IMR-90 (cell line): ENCODE data around the gene CORO1C. TPM values are rescaled to one million over a fixed set of nuclear protein-coding genes. Genes with fewer than 3 reads are reported as not detected.
A peak's percentile ranks its signal among the peaks of the same experiment; 100 is the strongest.

Experiments
- ATAC-seq: fragments of 200-7000 bp; cut with Tn5 transposase; 2 replicates; pipeline ENCODE4 v1.9.1; 2020; ENCODE audit warnings: low read depth, mild to moderate bottlenecking, moderate library complexity
- BruUV-seq: library from RNA; stranded (reverse); fragments of 400-500 nt; replicated peaks from 2 replicates; lab custom pipeline; 2021; lab: Mats Ljungman, UMichigan
- CTCF ChIA-PET: fragments of 300-600 bp; formaldehyde crosslinking; extraction: SDS; loops from one replicate; lab custom pipeline; 2021; ENCODE audit warnings: antibody characterized with exemption; lab: Yijun Ruan, JAX
- POLR2A ChIA-PET: fragments of 300-600 bp; sonication (Branson Sonifier 250); formaldehyde crosslinking; loops from one replicate; lab custom pipeline; 2022; ENCODE audit warnings: antibody characterized with exemption; ENCODE audit not compliant: unreplicated experiment; lab: Charles Lee
- DNase-seq: peaks from one replicate; pipeline ENCODE4 v3.0.0; 2013
- H2AFZ ChIP-seq: replicated peaks from 2 replicates; pipeline ENCODE3; 2013; ENCODE audit warnings: low read length, mild to moderate bottlenecking; ENCODE audit not compliant: poor library complexity
- H2AK5ac ChIP-seq: 2 replicates; pipeline ENCODE4 v1.6.1; 2013; ENCODE audit warnings: low read depth, low read length, inconsistent platforms
- H2AK9ac ChIP-seq: replicated peaks from 2 replicates; pipeline ENCODE3; 2013; ENCODE audit warnings: mild to moderate bottlenecking, low read depth, low read length, moderate library complexity; ENCODE audit not compliant: poor library complexity
- H2BK120ac ChIP-seq: 2 replicates; pipeline ENCODE4 v1.6.1; 2013; ENCODE audit warnings: low read depth, low read length, inconsistent platforms
- H2BK15ac ChIP-seq: 3 replicates; pipeline ENCODE4 v1.6.1; 2013; ENCODE audit warnings: low read depth, low read length, inconsistent platforms
- H2BK20ac ChIP-seq: 2 replicates; pipeline ENCODE4 v1.6.1; 2013; ENCODE audit warnings: low read depth, mild to moderate bottlenecking, inconsistent platforms, low read length, moderate library complexity
- H2BK5ac ChIP-seq: 2 replicates; pipeline ENCODE4 v1.6.1; 2013; ENCODE audit warnings: mild to moderate bottlenecking, low read depth, low read length, inconsistent platforms; ENCODE audit not compliant: poor library complexity, severe bottlenecking
- H3K14ac ChIP-seq: replicated peaks from 2 replicates; pipeline ENCODE4 v1.6.1; 2013; ENCODE audit warnings: low read depth, low read length, inconsistent platforms
- H3K18ac ChIP-seq: 2 replicates; pipeline ENCODE4 v1.6.1; 2013; ENCODE audit warnings: low read depth, low read length, control low read depth
- H3K23ac ChIP-seq: 2 replicates; pipeline ENCODE4 v1.6.1; 2013; ENCODE audit warnings: low read depth, low read length, inconsistent platforms
- H3K27ac ChIP-seq: 2 replicates; pipeline ENCODE4 v1.5.1; 2013; ENCODE audit warnings: mild to moderate bottlenecking, control low read depth, low read length; ENCODE audit not compliant: insufficient read depth
- H3K27me3 ChIP-seq: 2 replicates; pipeline ENCODE4 v1.6.1; 2013; ENCODE audit warnings: low read length; ENCODE audit not compliant: control insufficient read depth, insufficient read depth
- H3K36me3 ChIP-seq: 2 replicates; pipeline ENCODE4 v1.6.1; 2013; ENCODE audit warnings: low read length, mixed read lengths; ENCODE audit not compliant: control insufficient read depth, insufficient read depth
- H3K4ac ChIP-seq: 2 replicates; pipeline ENCODE4 v1.6.1; 2013; ENCODE audit warnings: low read depth, low read length, inconsistent platforms
- H3K4me1 ChIP-seq: 2 replicates; pipeline ENCODE4 v1.6.1; 2013; ENCODE audit warnings: low read length, mixed read lengths; ENCODE audit not compliant: control insufficient read depth, insufficient read depth
- H3K4me2 ChIP-seq: 2 replicates; pipeline ENCODE4 v1.6.1; 2013; ENCODE audit warnings: low read depth, mild to moderate bottlenecking, control low read depth, low read length, moderate library complexity
- H3K4me3 ChIP-seq: 2 replicates; pipeline ENCODE4 v1.5.1; 2013; ENCODE audit warnings: low read depth, mild to moderate bottlenecking, control low read depth, low read length, moderate library complexity; ENCODE audit not compliant: insufficient read depth
- H3K56ac ChIP-seq: 2 replicates; pipeline ENCODE4 v1.6.1; 2013; ENCODE audit warnings: low read length, inconsistent platforms; ENCODE audit not compliant: insufficient read depth; ENCODE audit errors: extremely low read depth
- H3K79me1 ChIP-seq, 2 experiments: 2 replicates each; pipeline ENCODE4 v1.6.1; 2013; ENCODE audit warnings: low read length in 2 of 2, inconsistent platforms in 1 of 2, low read depth in 1 of 2
- H3K9ac ChIP-seq: 2 replicates; pipeline ENCODE4 v1.6.1; 2013; ENCODE audit warnings: low read depth, low read length, control low read depth
- H3K9me1 ChIP-seq: 2 replicates; pipeline ENCODE4 v1.6.1; 2013; ENCODE audit warnings: low read length, inconsistent platforms; ENCODE audit not compliant: insufficient read depth
- H3K9me3 ChIP-seq: 2 replicates; pipeline ENCODE4 v1.6.1; 2013; ENCODE audit warnings: low read length; ENCODE audit not compliant: control insufficient read depth, insufficient read depth
- H4K20me1 ChIP-seq: 2 replicates; pipeline ENCODE4 v1.6.1; 2013; ENCODE audit warnings: low read length, inconsistent platforms; ENCODE audit not compliant: insufficient read depth
- H4K5ac ChIP-seq: 2 replicates; pipeline ENCODE4 v1.6.1; 2013; ENCODE audit warnings: mild to moderate bottlenecking, low read depth, low read length, control low read depth
- H4K8ac ChIP-seq, 2 experiments: 2 replicates each; pipeline ENCODE4 v1.6.1; 2013; ENCODE audit warnings: low read depth in 2 of 2, low read length in 2 of 2, control low read depth in 1 of 2, inconsistent platforms in 1 of 2
- H4K91ac ChIP-seq: 2 replicates; pipeline ENCODE4 v1.6.1; 2013; ENCODE audit warnings: low read depth, low read length, inconsistent platforms; ENCODE audit not compliant: insufficient read depth
- BHLHE40 ChIP-seq: fragments of 150-350 bp; IDR thresholded peaks from 2 replicates; pipeline ENCODE4 v1.6.1; 2016; ENCODE audit warnings: mild to moderate bottlenecking, low read depth, low read length
- CEBPB ChIP-seq: IDR thresholded peaks from 2 replicates; pipeline ENCODE4 v1.6.1; 2012; ENCODE audit warnings: low read depth, low read length, improper control_type of control experiment
- CHD1 ChIP-seq: IDR thresholded peaks from 2 replicates; pipeline ENCODE4 v1.6.1; 2012; ENCODE audit warnings: low read depth, low read length, improper control_type of control experiment
- FOS ChIP-seq: fragments of 150-350 bp; IDR thresholded peaks from 2 replicates; pipeline ENCODE4 v1.6.1; 2016; ENCODE audit warnings: low read depth, low read length
- MAFK ChIP-seq: IDR thresholded peaks from 2 replicates; pipeline ENCODE4 v1.6.1; 2012; ENCODE audit warnings: low read depth, low read length, improper control_type of control experiment
- MAZ ChIP-seq: IDR thresholded peaks from 2 replicates; pipeline ENCODE4 v1.6.1; 2012; ENCODE audit warnings: low read depth, mild to moderate bottlenecking, low read length, improper control_type of control experiment, moderate library complexity, borderline replicate concordance
- MXI1 ChIP-seq: IDR thresholded peaks from 2 replicates; pipeline ENCODE4 v1.6.1; 2012; ENCODE audit warnings: low read depth, mild to moderate bottlenecking, low read length, moderate library complexity, borderline replicate concordance
- NFE2L2 ChIP-seq: fragments of 150-350 bp; IDR thresholded peaks from 2 replicates; pipeline ENCODE4 v1.6.1; 2016; ENCODE audit warnings: low read depth, mild to moderate bottlenecking, low read length
- POLR2A ChIP-seq: IDR thresholded peaks from 2 replicates; pipeline ENCODE4 v1.6.1; 2012; ENCODE audit warnings: mild to moderate bottlenecking, low read depth, low read length
- RAD21 ChIP-seq: IDR thresholded peaks from 2 replicates; pipeline ENCODE4 v1.6.1; 2012; ENCODE audit warnings: low read length, improper control_type of control experiment
- RCOR1 ChIP-seq: IDR thresholded peaks from 2 replicates; pipeline ENCODE4 v1.6.1; 2012; ENCODE audit warnings: mild to moderate bottlenecking, low read length, improper control_type of control experiment; ENCODE audit not compliant: insufficient replicate concordance
- SMC3 ChIP-seq: fragments of 150-350 bp; IDR thresholded peaks from 2 replicates; pipeline ENCODE4 v1.6.1; 2016; ENCODE audit warnings: low read depth, mild to moderate bottlenecking, antibody characterized with exemption, low read length, moderate library complexity
- WGBS, 2 experiments: methylation state at CpG; one replicate each; pipeline versions ENCODE4 v1.1.5 to v1.1.7; 2013; ENCODE audit warnings: missing lambda C conversion rate in 2 of 2; ENCODE audit not compliant: insufficient read length in 1 of 2; ENCODE audit errors: extremely low coverage in 2 of 2; 5-methylcytosine and 5-hydroxymethylcytosine counted together
- dilution Hi-C: fragments of 300-500 bp; cut with HindIII; formaldehyde crosslinking; loops from one replicate; pipeline ENCODE4 v1.14.3; 2018; ENCODE audit warnings: low sequenced_read_pairs; ENCODE audit not compliant: unreplicated experiment
- in situ Hi-C: fragments of 300-500 bp; cut with MboI; formaldehyde crosslinking; loops from 3 replicates; pipeline ENCODE4 v1.14.3; 2019; ENCODE audit warnings: low sequenced_read_pairs, inconsistent platforms, mixed read lengths
- intact Hi-C: fragments of 100-400 bp; cut with micrococcal nuclease; formaldehyde crosslinking; loops from 2 replicates; pipeline ENCODE4 v1.10.0; 2022
- polyA plus RNA-seq, 3 experiments: library from polyadenylated mRNA; depleted of rRNA; stranded (reverse); fragments of >200 nt; gene quantifications; 2 replicates each; pipeline ENCODE4 v1.2.3, GENCODE V29; 2012; ENCODE audit warnings: low replicate concordance in 1 of 3
- total RNA-seq: library from RNA; depleted of rRNA; stranded (reverse); fragments of >200 nt; gene quantifications from 2 replicates; pipeline ENCODE4 v1.2.3, GENCODE V29; 2012
- TF ChIP-seq, protein P1 (sequence below): fragments of 150-350 bp; IDR thresholded peaks from 2 replicates; pipeline ENCODE4 v1.6.1; 2016; ENCODE audit warnings: low read depth, mild to moderate bottlenecking, low read length, moderate library complexity, borderline replicate concordance
- TF ChIP-seq, protein P2 (sequence below): fragments of 150-350 bp; IDR thresholded peaks from 2 replicates; pipeline ENCODE4 v1.6.1; 2017; ENCODE audit warnings: mild to moderate bottlenecking, antibody characterized with exemption, low read length, low read depth
- TF ChIP-seq, protein P3 (sequence below): conservative IDR thresholded peaks from 2 replicates; pipeline ENCODE4 v1.5.1; 2012; ENCODE audit warnings: mild to moderate bottlenecking, low read depth, low read length, improper control_type of control experiment

The CORO1C gene
- total and polyA plus RNA-seq, 2 of the 4 experiments (the other 2 are of a cell fraction): 675 to 1,100 TPM

DNA sequence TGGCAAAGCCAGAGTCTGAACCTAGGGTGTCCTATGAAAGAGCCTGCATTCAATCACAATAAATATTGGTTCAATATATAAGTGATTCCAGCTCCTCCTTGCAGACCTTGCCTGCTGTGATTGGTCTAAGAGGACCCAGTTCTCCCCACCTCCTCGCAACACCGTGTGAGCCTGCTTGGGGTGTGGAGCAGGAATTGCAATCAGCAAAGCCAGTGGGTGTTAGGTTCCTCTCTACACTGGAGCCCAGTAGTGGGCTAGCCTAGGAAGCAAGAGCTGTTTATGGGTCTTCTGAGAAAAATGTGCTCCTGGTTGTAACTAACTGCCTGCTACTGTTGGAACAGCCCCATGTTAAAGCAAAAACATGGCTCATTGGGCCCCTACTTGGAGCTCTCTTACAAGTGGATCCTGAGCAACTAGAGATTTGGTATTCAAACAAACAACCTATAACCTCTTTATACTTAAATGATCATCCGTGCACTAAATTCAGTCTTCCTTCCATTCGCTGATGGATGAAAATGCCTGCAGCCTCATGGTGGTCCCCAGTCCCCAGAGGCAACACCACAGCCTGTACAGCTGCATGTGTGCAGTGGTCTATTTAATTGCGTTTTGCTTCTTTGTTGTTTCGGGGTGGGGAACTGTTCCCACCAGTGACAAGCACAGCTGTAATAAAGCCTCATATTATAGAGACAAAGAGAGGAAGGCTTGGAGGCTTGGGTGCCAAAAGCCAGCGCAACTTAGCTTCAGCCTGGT is 93.9 kb downstream of the CORO1C start:
- no peak overlapping the region for H3K9ac ChIP-seq
- H3K14ac ChIP-seq: 0 out of 2 replicates have a peak overlapping the region, but pooled peaks have one; percentile 13
- H2BK5ac ChIP-seq: no peak overlapping the region
- H2AK9ac ChIP-seq: no peak overlapping the region
- dilution Hi-C loops: no loop called here
- H3K18ac ChIP-seq: no peak overlapping the region
- H4K8ac ChIP-seq: no peak overlapping the region
- peak overlapping the region; percentile 32; the same call in 1 of the 2 replicates for H3K23ac ChIP-seq
- peaks cover 15% of the 10 kb centered on the region for H3K9me1 ChIP-seq
- no peak overlapping the region for H4K5ac ChIP-seq
- in situ Hi-C loops: loop anchor here (25.0 kb wide), 1 partner anchor 450 kb away; the partner anchor contains the start of genes ALKBH2 and UNG
- no peak overlapping the region for H2AK5ac ChIP-seq
- no peak overlapping the region for H4K91ac ChIP-seq
- intact Hi-C loops: no loop called here
- WGBS, 2 experiments: no CpG with 5 or more reads among the region's 7 CpGs
- H2AFZ ChIP-seq: no peak overlapping the region
- no peak overlapping the region for H3K4me2 ChIP-seq
- no peaks in the 10 kb centered on the region for H3K9me3 ChIP-seq
- no TSS peak for BruUV-seq
- H2BK120ac ChIP-seq: no peak overlapping the region
- no peak for DNase-seq
- H3K4me1 ChIP-seq: peaks cover 10% of the 10 kb centered on the region
- no peaks in the 10 kb centered on the region for H3K27me3 ChIP-seq
- no peak overlapping the region for H2BK15ac ChIP-seq
- H3K4me3 ChIP-seq: no peak overlapping the region
- peaks cover 8% of the 10 kb centered on the region for H3K36me3 ChIP-seq
- ChIA-PET CTCF (interaction anchor here (0.6 kb wide), 1 partner anchor 244 kb away, joined by 6 read pairs; no protein-coding TSS in a partner anchor), POLR2A (interaction anchor here (0.5 kb wide), 1 partner anchor 532 kb away, joined by 4 read pairs; no protein-coding TSS in a partner anchor)
- peaks cover 2 to 31% of the 10 kb centered on the region in 2 experiments; a peak in 3 of 4 replicates for H3K79me1 ChIP-seq
- no peak overlapping the region for H2BK20ac ChIP-seq
- H3K56ac ChIP-seq: no peak overlapping the region
- ATAC-seq: no peak
- no peak overlapping the region for H3K4ac ChIP-seq
- peaks cover 30% of the 10 kb centered on the region for H4K20me1 ChIP-seq
- H3K27ac ChIP-seq: no peak overlapping the region
- TF ChIP-seq RAD21: no peak
- TF ChIP-seq CEBPB: no peak
- no peak for TF ChIP-seq SMC3
- no peak for TF ChIP-seq MAZ
- TF ChIP-seq NFE2L2: no peak
- TF ChIP-seq, protein P1, sequence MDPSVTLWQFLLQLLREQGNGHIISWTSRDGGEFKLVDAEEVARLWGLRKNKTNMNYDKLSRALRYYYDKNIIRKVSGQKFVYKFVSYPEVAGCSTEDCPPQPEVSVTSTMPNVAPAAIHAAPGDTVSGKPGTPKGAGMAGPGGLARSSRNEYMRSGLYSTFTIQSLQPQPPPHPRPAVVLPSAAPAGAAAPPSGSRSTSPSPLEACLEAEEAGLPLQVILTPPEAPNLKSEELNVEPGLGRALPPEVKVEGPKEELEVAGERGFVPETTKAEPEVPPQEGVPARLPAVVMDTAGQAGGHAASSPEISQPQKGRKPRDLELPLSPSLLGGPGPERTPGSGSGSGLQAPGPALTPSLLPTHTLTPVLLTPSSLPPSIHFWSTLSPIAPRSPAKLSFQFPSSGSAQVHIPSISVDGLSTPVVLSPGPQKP: no peak
- TF ChIP-seq MXI1: no peak
- no peak for TF ChIP-seq POLR2A
- TF ChIP-seq BHLHE40: no peak
- TF ChIP-seq CHD1: no peak
- TF ChIP-seq MAFK: no peak
- TF ChIP-seq, protein P2, sequence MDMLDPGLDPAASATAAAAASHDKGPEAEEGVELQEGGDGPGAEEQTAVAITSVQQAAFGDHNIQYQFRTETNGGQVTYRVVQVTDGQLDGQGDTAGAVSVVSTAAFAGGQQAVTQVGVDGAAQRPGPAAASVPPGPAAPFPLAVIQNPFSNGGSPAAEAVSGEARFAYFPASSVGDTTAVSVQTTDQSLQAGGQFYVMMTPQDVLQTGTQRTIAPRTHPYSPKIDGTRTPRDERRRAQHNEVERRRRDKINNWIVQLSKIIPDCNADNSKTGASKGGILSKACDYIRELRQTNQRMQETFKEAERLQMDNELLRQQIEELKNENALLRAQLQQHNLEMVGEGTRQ: no peak
- no peak for TF ChIP-seq RCOR1
- no peak for TF ChIP-seq FOS
- TF ChIP-seq, protein P3, sequence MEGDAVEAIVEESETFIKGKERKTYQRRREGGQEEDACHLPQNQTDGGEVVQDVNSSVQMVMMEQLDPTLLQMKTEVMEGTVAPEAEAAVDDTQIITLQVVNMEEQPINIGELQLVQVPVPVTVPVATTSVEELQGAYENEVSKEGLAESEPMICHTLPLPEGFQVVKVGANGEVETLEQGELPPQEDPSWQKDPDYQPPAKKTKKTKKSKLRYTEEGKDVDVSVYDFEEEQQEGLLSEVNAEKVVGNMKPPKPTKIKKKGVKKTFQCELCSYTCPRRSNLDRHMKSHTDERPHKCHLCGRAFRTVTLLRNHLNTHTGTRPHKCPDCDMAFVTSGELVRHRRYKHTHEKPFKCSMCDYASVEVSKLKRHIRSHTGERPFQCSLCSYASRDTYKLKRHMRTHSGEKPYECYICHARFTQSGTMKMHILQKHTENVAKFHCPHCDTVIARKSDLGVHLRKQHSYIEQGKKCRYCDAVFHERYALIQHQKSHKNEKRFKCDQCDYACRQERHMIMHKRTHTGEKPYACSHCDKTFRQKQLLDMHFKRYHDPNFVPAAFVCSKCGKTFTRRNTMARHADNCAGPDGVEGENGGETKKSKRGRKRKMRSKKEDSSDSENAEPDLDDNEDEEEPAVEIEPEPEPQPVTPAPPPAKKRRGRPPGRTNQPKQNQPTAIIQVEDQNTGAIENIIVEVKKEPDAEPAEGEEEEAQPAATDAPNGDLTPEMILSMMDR: no peak
